ENCODE results near the gene RGL1.

DNA sequence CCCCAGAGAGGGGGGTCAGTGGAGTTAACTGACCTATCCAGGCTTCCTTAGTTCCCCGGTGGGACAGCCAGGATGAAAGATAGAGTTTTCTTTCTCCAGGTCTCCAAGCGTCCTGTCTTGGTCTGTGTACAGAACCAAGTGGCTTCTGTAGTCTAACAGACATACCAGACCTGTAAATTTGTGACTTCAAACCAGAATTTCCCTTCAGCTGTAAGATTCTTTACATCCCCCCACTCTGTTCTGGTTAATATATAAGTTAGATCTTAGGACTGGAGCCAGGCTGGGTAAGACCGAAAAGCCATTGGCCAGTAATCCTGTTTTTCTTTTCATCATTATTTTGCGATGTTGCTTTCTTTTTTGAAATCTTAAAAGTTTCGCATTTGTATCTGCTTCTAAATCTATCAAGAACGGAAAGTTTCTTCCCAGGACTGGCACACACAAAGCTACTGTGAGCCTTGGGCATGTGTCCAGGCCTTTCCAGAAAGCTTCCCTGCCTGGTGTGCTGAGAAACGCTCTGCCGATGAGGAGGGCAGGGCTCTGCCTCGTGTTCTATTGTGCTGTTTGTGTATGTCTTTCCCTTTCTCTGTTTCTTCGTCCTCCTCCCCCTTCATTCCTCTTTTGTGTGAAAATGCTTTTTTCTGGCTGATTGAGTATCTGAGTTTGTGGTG is 72.3 kb downstream of the RGL1 start:
- TF ChIP-seq CTCF (IDR thresholded peaks at IDR 0.05) (no peak), POLR2A (IDR thresholded peaks at IDR 0.05) (no peak)

All from lower leg skin (tissue), 3 donors.